Measurements from ENCODE around the gene BRF1.

The BRF1 gene

GRCh38 chr14:105207996-105208737, 92.6 kb downstream of the BRF1 start:
- DNase-seq, result no peak

- no peak for DNase-seq
Measured at GRCh38 chr14:105207460-105207901, 93.3 kb downstream of the BRF1 start.

- DNase-seq, result no peak
Measured at GRCh38 chr14:105206873-105207272, 93.9 kb downstream of the BRF1 start.

- DNase-seq, result peak; percentile 21
Measured at GRCh38 chr14:105205673-105206208, 95.1 kb downstream of the BRF1 start.

- no peak for DNase-seq
Measured at GRCh38 chr14:105204931-105205672, 95.7 kb downstream of the BRF1 start.

GRCh38 chr14:105204206-105204930, 96.4 kb downstream of the BRF1 start:
- DNase-seq, result peak; percentile 61

GRCh38 chr14:105203701-105204100, 97.1 kb downstream of the BRF1 start:
- no peak for DNase-seq

- DNase-seq, result peak; percentile 51
Measured at GRCh38 chr14:105203057-105203531, 97.7 kb downstream of the BRF1 start.

- no peak for DNase-seq
Measured at GRCh38 chr14:105201925-105202513, 98.8 kb downstream of the BRF1 start.

- DNase-seq, result no peak
Measured at GRCh38 chr14:105201156-105201924, 99.5 kb downstream of the BRF1 start.

- DNase-seq, result no peak
Measured at GRCh38 chr14:105200641-105201040, 100.2 kb downstream of the BRF1 start.

- DNase-seq, result no peak
Measured at GRCh38 chr14:105200074-105200473, 100.7 kb downstream of the BRF1 start.

- DNase-seq, result no peak
Measured at GRCh38 chr14:105199093-105199492, 101.7 kb downstream of the BRF1 start.

- DNase-seq, result no peak
Measured at GRCh38 chr14:105198588-105198987, 102.2 kb downstream of the BRF1 start.

GRCh38 chr14:105197211-105197641, 103.6 kb downstream of the BRF1 start:
- DNase-seq, result peak; percentile 56

- DNase-seq, result no peak
Measured at GRCh38 chr14:105196265-105196960, 104.4 kb downstream of the BRF1 start.

- no peak for DNase-seq
Measured at GRCh38 chr14:105195522-105196264, 105.1 kb downstream of the BRF1 start.

- no peak for DNase-seq
Measured at GRCh38 chr14:105195051-105195450, 105.8 kb downstream of the BRF1 start.

GRCh38 chr14:105193916-105194782, 106.7 kb downstream of the BRF1 start:
- peak; percentile 82 for DNase-seq
